ENCODE data around the gene GPRC5D. TPM values are rescaled to one million over a fixed set of nuclear protein-coding genes. Genes with fewer than 3 reads are reported as not detected.

The GPRC5D gene
- total RNA-seq, 1 experiment from 2014 or later = not detected

DNA sequence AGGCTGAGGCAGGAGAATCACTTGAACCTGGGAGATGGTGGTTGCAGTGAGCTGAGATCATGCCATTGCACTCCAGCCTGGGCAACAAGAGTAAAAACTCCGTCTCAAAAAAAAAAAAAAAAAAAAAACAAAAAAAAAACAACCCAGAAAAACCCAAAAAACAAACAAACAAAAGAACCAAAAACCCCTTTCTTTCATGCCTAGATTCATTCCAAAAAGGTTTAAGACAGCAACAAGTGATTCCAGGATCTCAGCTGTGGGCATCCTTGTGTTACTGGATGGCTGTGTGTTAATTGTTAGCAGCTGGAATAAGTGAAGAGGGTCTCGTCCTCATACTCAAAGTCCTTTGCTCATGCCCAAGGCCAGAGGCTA, 51.2 kb downstream of the GPRC5D start:
- H3K79me2 ChIP-seq (ENCODE audit: low read depth) = peaks cover 100% of the 10 kb centered on the region
- peaks cover 93% of the 10 kb centered on the region for H4K20me1 ChIP-seq (ENCODE audit: insufficient read depth)
- peaks cover 89% of the 10 kb centered on the region for H3K4me1 ChIP-seq (replicated peaks; ENCODE audit: insufficient read depth)
- H3K27ac ChIP-seq = peak overlapping the region; percentile 76
- H3K4me3 ChIP-seq = peak overlapping the region; percentile 19; the same call in 1 of the 2 replicates
- ChIA-PET CTCF (interaction anchor here (0.7 kb wide), 1 partner anchor 18 kb away, joined by 3 read pairs; no protein-coding TSS in a partner anchor), POLR2A (ENCODE audit: unreplicated experiment) (interaction anchor here (1.1 to 2.8 kb wide), 2 partner anchors 9 to 28 kb away, joined by 28 to 58 read pairs; partner anchors contain the start of gene GPRC5A)
- H3K27me3 ChIP-seq (ENCODE audit: insufficient read depth, low read depth) = no peaks in the 10 kb centered on the region
- peak overlapping the region; percentile 85 for H3K4me2 ChIP-seq
- TF ChIP-seq, protein P1, sequence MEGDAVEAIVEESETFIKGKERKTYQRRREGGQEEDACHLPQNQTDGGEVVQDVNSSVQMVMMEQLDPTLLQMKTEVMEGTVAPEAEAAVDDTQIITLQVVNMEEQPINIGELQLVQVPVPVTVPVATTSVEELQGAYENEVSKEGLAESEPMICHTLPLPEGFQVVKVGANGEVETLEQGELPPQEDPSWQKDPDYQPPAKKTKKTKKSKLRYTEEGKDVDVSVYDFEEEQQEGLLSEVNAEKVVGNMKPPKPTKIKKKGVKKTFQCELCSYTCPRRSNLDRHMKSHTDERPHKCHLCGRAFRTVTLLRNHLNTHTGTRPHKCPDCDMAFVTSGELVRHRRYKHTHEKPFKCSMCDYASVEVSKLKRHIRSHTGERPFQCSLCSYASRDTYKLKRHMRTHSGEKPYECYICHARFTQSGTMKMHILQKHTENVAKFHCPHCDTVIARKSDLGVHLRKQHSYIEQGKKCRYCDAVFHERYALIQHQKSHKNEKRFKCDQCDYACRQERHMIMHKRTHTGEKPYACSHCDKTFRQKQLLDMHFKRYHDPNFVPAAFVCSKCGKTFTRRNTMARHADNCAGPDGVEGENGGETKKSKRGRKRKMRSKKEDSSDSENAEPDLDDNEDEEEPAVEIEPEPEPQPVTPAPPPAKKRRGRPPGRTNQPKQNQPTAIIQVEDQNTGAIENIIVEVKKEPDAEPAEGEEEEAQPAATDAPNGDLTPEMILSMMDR (conservative IDR thresholded peaks at IDR 0.05) = no peak
- TF ChIP-seq EZH2 (IDR thresholded peaks at IDR 0.05; ENCODE audit: low read depth) = no peak
- peaks cover 66% of the 10 kb centered on the region for H3K36me3 ChIP-seq (ENCODE audit: low read depth)
- no TSS peak for BruUV-seq (replicated peaks)
- H2AFZ ChIP-seq = no peak overlapping the region
- intact Hi-C loops (cut with micrococcal nuclease; ENCODE audit: unreplicated experiment) = loop anchor here (2.0 kb wide), 1 partner anchor 66 kb away; no protein-coding TSS in a partner anchor
- DNase-seq = no peak
- H3F3A ChIP-seq (ENCODE audit: insufficient read depth, low read depth) = peaks cover 96% of the 10 kb centered on the region
- no peaks in the 10 kb centered on the region for H3K9me3 ChIP-seq (ENCODE audit: insufficient read depth, low read depth)
- no peaks in the 10 kb centered on the region for H3K9me2 ChIP-seq (ENCODE audit: insufficient read depth)

DNA sequence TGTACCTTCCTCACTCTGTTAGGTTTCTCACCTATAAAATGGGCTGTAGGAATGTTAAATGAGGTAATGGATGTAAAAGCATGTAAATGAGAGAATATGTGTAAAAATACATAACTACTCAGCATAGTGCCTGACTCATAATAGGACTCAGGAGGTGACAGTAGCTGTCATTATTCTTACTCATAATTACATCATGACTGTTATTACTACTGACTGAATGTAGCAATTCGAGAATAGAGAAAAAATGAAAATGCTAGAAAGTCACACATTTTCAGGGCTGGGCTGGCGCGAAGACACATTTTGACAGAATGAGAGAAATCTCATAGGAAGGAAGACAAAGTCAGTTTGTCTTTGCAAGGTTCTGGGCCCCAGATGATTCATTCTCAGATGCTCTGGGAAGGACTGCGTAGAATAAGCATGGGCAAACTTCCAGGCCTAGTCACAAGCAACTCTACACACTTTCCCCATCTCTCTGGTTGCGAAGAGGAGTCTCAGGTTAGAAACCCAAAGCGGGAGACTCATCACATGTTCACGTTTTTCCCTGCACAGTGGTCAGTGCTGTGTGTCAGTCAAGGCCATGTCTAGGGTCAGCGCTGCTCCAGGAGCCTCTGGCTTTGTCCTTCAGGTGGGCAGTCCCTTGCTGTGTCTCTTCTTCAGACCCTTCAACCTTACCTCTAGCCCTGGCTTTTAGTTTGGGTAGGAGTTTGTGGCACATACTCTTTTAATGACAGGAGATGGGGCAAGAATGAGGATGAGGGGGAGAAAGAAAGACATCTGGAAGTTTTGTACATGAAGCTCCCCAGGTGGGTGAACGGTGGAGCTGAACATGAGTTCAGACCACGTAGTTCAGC, 52.2 kb downstream of the GPRC5D start:
- ChIA-PET CTCF (interaction anchor here (0.9 kb wide), 1 partner anchor 63 kb away, joined by 3 read pairs; no protein-coding TSS in a partner anchor), POLR2A (ENCODE audit: unreplicated experiment) (interaction anchor here (0.6 to 2.8 kb wide), 4 partner anchors 8 to 501 kb away, joined by 3 to 28 read pairs (median 7); partner anchors contain the start of gene GPRC5A)
- H3K4me3 ChIP-seq = peak overlapping the region; percentile 17; the same call in 1 of the 2 replicates
- peaks cover 63% of the 10 kb centered on the region for H3K36me3 ChIP-seq (ENCODE audit: low read depth)
- H3K4me2 ChIP-seq = peak overlapping the region; percentile 85
- peaks cover 93% of the 10 kb centered on the region for H4K20me1 ChIP-seq (ENCODE audit: insufficient read depth)
- peaks cover 100% of the 10 kb centered on the region for H3K79me2 ChIP-seq (ENCODE audit: low read depth)
- no peaks in the 10 kb centered on the region for H3K27me3 ChIP-seq (ENCODE audit: insufficient read depth, low read depth)
- intact Hi-C loops (cut with micrococcal nuclease; ENCODE audit: unreplicated experiment) = loop anchor here (2.0 to 10.0 kb wide), 2 partner anchors 65 to 195 kb away; no protein-coding TSS in a partner anchor
- H3K9me2 ChIP-seq (ENCODE audit: insufficient read depth) = no peaks in the 10 kb centered on the region
- H3K4me1 ChIP-seq (replicated peaks; ENCODE audit: insufficient read depth) = peaks cover 89% of the 10 kb centered on the region
- H2AFZ ChIP-seq = no peak overlapping the region
- peak in 1 of 2 experiments; percentile 65 for DNase-seq
- BruUV-seq (replicated peaks) = no TSS peak
- H3F3A ChIP-seq (ENCODE audit: insufficient read depth, low read depth) = peaks cover 95% of the 10 kb centered on the region
- TF ChIP-seq, protein P1 (conservative IDR thresholded peaks at IDR 0.05) = no peak
- no peak for TF ChIP-seq EZH2 (IDR thresholded peaks at IDR 0.05; ENCODE audit: low read depth)
- no peaks in the 10 kb centered on the region for H3K9me3 ChIP-seq (ENCODE audit: insufficient read depth, low read depth)
- H3K27ac ChIP-seq = peak overlapping the region; percentile 76

DNA sequence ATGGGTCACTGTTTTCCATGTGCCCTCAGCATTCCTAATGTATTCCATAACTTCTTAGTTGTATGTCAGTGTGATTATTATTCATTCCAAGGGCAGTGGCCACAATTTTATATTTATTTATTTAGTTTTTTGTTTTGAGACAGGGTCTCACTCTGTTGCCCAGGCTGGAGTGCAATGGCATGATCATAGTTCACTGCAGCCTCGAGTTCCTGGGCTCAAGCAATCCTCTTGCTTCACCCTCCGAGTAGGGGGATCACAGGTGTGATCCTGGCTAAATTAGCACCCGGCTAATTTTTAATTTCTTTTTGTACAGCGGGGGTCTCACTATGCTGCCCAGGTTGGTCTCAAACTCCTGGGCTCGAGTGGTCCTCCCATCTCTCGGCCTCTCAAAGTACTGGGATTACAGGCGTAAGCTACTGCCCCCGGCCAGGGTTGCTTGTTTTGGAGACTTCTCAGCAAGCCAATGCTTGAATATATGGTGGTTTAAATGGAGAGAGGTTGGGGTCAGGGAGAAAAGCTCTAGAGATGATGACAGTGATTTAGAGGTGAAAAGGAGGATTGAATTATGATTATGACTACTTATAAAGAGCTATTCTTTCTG, 53.0 kb downstream of the GPRC5D start:
- Histone ChIP-seq H3F3A (ENCODE audit: insufficient read depth, low read depth) (peaks cover 89% of the 10 kb centered on the region), H2AFZ (no peak overlapping the region), H3K4me3 (peak overlapping the region; percentile 17; the same call in 1 of the 2 replicates), H3K4me1 (replicated peaks; ENCODE audit: insufficient read depth) (peaks cover 82% of the 10 kb centered on the region), H3K4me2 (peak overlapping the region; percentile 85), H3K36me3 (ENCODE audit: low read depth) (peaks cover 63% of the 10 kb centered on the region), H4K20me1 (ENCODE audit: insufficient read depth) (peaks cover 93% of the 10 kb centered on the region), H3K27me3 (ENCODE audit: insufficient read depth, low read depth) (no peaks in the 10 kb centered on the region), H3K9me3 (ENCODE audit: insufficient read depth, low read depth) (no peaks in the 10 kb centered on the region), H3K79me2 (ENCODE audit: low read depth) (peaks cover 100% of the 10 kb centered on the region), H3K9me2 (ENCODE audit: insufficient read depth) (no peaks in the 10 kb centered on the region), H3K27ac (peak overlapping the region; percentile 76)
- POLR2A ChIA-PET (ENCODE audit: unreplicated experiment) = interaction anchor here (0.6 to 0.7 kb wide), 4 partner anchors 76 to 500 kb away, joined by 3 to 11 read pairs (median 4); no protein-coding TSS in a partner anchor
- TF ChIP-seq, protein P1 (conservative IDR thresholded peaks at IDR 0.05) = no peak
- TF ChIP-seq EZH2 (IDR thresholded peaks at IDR 0.05; ENCODE audit: low read depth) = no peak
- CTCF ChIA-PET = interaction anchor here (0.9 kb wide), 1 partner anchor 62 kb away, joined by 3 read pairs; no protein-coding TSS in a partner anchor
- DNase-seq = peak in 1 of 2 experiments; percentile 23
- intact Hi-C loops (cut with micrococcal nuclease; ENCODE audit: unreplicated experiment) = loop anchor here (10.0 kb wide), 1 partner anchor 196 kb away; no protein-coding TSS in a partner anchor
- no TSS peak for BruUV-seq (replicated peaks)
